ENCODE data around the gene LRP1B.

DNA sequence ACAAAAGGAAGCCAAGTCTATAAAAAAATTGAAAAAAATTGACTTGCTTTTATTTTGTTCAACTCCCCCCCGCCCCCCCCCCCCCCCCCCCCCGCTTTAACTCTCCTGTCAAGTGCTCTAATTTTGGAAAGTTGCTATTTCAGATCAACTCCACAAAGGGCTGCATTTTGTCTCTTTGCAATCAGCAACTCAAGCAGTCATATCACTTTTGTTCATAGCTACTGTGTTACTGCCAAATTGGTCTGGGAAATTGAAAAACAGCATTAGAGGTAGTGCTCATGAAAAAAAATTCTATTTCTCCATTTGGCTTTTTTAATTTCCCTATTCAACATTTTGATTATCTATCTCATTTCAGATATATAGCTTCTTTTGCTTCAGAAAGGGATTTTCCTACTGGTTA is 531.8 kb downstream of the LRP1B start:
- TF ChIP-seq, protein P1, sequence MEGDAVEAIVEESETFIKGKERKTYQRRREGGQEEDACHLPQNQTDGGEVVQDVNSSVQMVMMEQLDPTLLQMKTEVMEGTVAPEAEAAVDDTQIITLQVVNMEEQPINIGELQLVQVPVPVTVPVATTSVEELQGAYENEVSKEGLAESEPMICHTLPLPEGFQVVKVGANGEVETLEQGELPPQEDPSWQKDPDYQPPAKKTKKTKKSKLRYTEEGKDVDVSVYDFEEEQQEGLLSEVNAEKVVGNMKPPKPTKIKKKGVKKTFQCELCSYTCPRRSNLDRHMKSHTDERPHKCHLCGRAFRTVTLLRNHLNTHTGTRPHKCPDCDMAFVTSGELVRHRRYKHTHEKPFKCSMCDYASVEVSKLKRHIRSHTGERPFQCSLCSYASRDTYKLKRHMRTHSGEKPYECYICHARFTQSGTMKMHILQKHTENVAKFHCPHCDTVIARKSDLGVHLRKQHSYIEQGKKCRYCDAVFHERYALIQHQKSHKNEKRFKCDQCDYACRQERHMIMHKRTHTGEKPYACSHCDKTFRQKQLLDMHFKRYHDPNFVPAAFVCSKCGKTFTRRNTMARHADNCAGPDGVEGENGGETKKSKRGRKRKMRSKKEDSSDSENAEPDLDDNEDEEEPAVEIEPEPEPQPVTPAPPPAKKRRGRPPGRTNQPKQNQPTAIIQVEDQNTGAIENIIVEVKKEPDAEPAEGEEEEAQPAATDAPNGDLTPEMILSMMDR (IDR thresholded peaks at IDR 0.05), result no peak
- no peak for TF ChIP-seq EP300 (IDR thresholded peaks at IDR 0.05)
- TF ChIP-seq POLR2A (IDR thresholded peaks at IDR 0.05), result no peak

Data from tibial nerve (tissue), 4 donors.